ENCODE data around the gene HOXD4. TPM values are rescaled to one million over a fixed set of nuclear protein-coding genes. Genes with fewer than 3 reads are reported as not detected.

HOXD4 gene
- total and polyA plus RNA-seq, 9 donors: 6.2 to 16.5 (median 11.6) TPM

DNA sequence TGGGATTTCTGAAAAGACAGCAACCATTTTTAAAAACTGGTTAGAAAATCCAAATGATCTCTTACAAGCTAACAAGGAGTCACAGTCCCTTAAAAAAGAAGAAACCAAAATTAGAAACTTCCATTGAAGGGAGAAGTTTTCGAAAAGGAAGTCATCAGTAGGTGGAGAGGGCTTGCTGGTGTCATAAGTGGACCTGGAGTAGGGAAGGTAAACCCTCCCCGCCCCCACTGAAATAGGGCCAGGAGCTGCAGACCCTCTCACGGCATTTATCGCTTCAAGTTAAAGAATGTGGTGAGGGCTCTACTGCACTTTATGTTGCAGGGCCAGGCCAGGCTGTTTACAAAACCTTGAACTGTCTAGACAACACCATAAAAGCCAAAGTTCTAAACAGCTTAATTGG lies 41.4 kb upstream of the HOXD4 start:
- Histone ChIP-seq H3K9me3 (no peaks in the 10 kb centered on the region), H3K4me3 (peak overlapping the region; percentile 33), H3K27me3 (peaks cover 6% of the 10 kb centered on the region), H3K36me3 (no peaks in the 10 kb centered on the region), H3K4me1 (ENCODE audit: insufficient read depth) (peaks cover 5% of the 10 kb centered on the region), H3K27ac (no peak overlapping the region)
- DNase-seq: no peak
- TF ChIP-seq, protein P1, sequence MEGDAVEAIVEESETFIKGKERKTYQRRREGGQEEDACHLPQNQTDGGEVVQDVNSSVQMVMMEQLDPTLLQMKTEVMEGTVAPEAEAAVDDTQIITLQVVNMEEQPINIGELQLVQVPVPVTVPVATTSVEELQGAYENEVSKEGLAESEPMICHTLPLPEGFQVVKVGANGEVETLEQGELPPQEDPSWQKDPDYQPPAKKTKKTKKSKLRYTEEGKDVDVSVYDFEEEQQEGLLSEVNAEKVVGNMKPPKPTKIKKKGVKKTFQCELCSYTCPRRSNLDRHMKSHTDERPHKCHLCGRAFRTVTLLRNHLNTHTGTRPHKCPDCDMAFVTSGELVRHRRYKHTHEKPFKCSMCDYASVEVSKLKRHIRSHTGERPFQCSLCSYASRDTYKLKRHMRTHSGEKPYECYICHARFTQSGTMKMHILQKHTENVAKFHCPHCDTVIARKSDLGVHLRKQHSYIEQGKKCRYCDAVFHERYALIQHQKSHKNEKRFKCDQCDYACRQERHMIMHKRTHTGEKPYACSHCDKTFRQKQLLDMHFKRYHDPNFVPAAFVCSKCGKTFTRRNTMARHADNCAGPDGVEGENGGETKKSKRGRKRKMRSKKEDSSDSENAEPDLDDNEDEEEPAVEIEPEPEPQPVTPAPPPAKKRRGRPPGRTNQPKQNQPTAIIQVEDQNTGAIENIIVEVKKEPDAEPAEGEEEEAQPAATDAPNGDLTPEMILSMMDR (IDR thresholded peaks at IDR 0.05): no peak
- no peak for TF ChIP-seq EP300 (IDR thresholded peaks at IDR 0.05)
- no peak for TF ChIP-seq POLR2A (IDR thresholded peaks at IDR 0.05)
- 58 to 72% (median 63%) methylated on average over 4 of the region's 4 CpGs for WGBS, 3 donors
- intact Hi-C loops (cut with DNase I): loop anchor here in 1 of 4 donors (10.0 kb wide), 1 partner anchor 1775 kb away; the partner anchor contains the start of gene SP9

DNA sequence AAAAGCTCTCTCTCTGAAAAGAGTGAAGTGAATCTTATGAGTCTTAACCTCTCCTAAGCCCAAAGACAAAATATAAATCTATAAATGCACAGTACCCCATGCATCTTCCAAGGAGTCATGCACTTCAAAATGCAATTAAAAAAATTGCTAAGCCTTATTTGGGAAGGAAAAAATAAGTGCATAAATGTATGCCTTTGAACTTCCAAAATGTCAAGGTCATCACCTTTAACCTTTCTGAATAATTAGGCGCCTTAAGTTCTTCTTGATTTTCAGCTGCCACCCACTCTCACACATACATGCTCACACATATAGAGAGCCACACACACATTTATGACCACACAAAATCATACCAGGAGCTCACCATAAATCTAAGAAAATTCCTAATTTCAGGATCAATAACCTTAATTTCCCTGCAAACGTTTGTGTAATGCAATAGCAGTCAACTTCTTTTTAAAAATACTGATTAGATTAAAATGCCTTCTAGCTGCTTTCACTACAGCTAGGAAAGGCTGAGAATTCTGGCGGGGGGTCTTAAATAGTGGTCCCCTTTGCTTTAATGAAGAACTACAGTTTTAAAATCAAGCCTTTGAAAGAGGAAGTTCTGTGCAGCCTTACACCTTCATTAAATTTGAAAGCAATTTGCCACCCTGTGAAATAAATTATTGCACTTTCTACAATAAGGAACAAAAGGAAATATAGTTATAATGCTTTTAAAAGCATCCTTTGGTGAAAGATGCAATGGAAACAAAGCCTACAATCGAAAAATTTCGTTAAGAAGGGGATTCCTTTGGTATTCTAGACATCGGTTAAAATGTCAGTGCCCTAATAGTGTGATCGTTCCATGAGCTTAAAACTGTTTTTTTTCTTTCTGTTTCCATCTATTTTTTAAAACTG lies 40.7 kb upstream of the HOXD4 start:
- peak overlapping the region; percentile 33 for H3K4me3 ChIP-seq

DNA sequence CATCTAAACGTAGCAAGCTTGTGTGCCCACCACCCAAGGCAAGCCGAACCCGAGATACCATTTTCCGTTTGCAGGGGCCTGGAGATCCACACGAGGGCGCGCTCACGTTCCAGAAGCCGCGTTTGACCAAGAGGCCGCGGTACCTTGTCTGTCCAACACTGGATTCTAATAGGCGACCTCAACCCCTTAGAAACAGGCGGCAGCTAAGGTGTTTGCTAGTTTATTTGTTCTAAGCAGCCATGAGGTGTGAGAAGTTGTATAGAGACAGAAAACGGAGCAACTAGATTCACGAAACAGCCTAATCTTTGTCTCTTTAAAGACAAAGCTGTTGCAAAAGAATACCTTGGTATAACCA lies 40.1 kb upstream of the HOXD4 start:
- peak in 3 of 5 donors; percentile 39 to 69 (median 51) for DNase-seq
- 3 to 16% (median 9%) methylated on average over 16 of the region's 16 CpGs for WGBS, 3 donors
- no peaks in the 10 kb centered on the region for H3K36me3 ChIP-seq
- intact Hi-C loops (cut with DNase I): no loop called here
- H3K27ac ChIP-seq: no peak overlapping the region
- H3K9me3 ChIP-seq: no peaks in the 10 kb centered on the region
- peaks cover 6% of the 10 kb centered on the region for H3K27me3 ChIP-seq
- peak overlapping the region; percentile 29 for H3K4me3 ChIP-seq
- TF ChIP-seq, protein P1 (IDR thresholded peaks at IDR 0.05): no peak
- TF ChIP-seq EP300 (IDR thresholded peaks at IDR 0.05) (no peak), POLR2A (IDR thresholded peaks at IDR 0.05) (no peak)
- peaks cover 5% of the 10 kb centered on the region for H3K4me1 ChIP-seq (ENCODE audit: insufficient read depth)

More for the DNA sequence above, 40.7 kb upstream of the HOXD4 start:
- Histone ChIP-seq H3K4me1 (ENCODE audit: insufficient read depth) (peaks cover 5% of the 10 kb centered on the region), H3K27me3 (peaks cover 6% of the 10 kb centered on the region), H3K9me3 (no peaks in the 10 kb centered on the region), H3K36me3 (no peaks in the 10 kb centered on the region), H3K27ac (no peak overlapping the region)
- TF ChIP-seq EP300 (IDR thresholded peaks at IDR 0.05): no peak
- DNase-seq: no peak
- intact Hi-C loops (cut with DNase I): no loop called here
- 38 to 42% (median 41%) methylated on average over 7 of the region's 7 CpGs for WGBS, 3 donors

DNA sequence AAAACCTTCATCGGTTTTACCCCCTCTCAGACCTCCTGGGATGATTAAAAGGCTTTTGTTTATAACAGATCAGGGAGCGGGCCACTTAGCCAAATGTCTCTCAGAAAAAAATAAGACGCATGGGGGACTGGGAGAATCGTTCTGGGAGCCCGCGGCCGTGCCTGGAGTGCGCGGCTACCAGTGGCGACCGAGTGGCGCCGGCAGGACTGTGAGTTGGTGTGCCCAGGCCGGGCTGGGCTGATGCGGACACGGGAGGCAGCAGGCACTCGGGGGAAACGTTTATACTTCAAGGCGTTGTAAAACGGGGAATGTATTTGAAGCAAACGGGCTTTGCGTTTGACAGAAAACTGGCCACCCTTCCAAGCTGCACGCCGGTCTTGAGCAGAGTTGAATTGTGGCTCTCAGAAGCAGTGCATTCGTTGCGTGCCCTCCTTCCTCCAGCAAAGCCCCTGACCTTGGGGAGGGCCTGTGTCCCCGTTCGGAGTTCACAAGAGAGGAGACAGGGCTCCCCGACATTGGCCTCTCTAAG lies 39.4 kb upstream of the HOXD4 start:
- Histone ChIP-seq H3K9me3 (no peaks in the 10 kb centered on the region), H3K27me3 (peaks cover 6% of the 10 kb centered on the region), H3K4me1 (ENCODE audit: insufficient read depth) (peaks cover 5% of the 10 kb centered on the region), H3K36me3 (no peaks in the 10 kb centered on the region), H3K27ac (no peak overlapping the region), H3K4me3 (peak overlapping the region; percentile 29)
- 28 to 49% (median 31%) methylated on average over 29 of the region's 29 CpGs for WGBS, 3 donors
- peak in 1 of 5 donors; percentile 10 for DNase-seq
- TF ChIP-seq POLR2A (IDR thresholded peaks at IDR 0.05): no peak
- no peak for TF ChIP-seq EP300 (IDR thresholded peaks at IDR 0.05)
- TF ChIP-seq, protein P1 (IDR thresholded peaks at IDR 0.05): no peak
- intact Hi-C loops (cut with DNase I): no loop called here
